HCEC 1CT (cell line): ENCODE measurements around the gene CARD14.
"Not testable (repeated sequence)": the region's sequence is repeated elsewhere in the genome, so short reads cannot be mapped to it uniquely, and the experiment has no call there.

Source experiments
- DNase-seq: peaks from one replicate; pipeline ENCODE4 v3.0.0-alpha.2; 2017

The CARD14 gene

GRCh38 chr17:80227666-80228065, 57.8 kb downstream of the CARD14 start:
- no peak for DNase-seq

GRCh38 chr17:80228477-80228876, 58.6 kb downstream of the CARD14 start:
- DNase-seq: no peak

- DNase-seq: no peak
Observed at GRCh38 chr17:80229011-80229410, 59.2 kb downstream of the CARD14 start.

GRCh38 chr17:80232438-80232837, 62.6 kb downstream of the CARD14 start:
- no peak for DNase-seq

GRCh38 chr17:80233202-80233601, 63.4 kb downstream of the CARD14 start:
- no peak for DNase-seq

- no peak for DNase-seq
Observed at GRCh38 chr17:80236911-80237310, 67.1 kb downstream of the CARD14 start.

GRCh38 chr17:80237386-80237785, 67.6 kb downstream of the CARD14 start:
- DNase-seq: no peak

- DNase-seq: no peak
Observed at GRCh38 chr17:80242505-80242904, 72.7 kb downstream of the CARD14 start.

GRCh38 chr17:80243526-80244433, 74.0 kb downstream of the CARD14 start:
- DNase-seq: no peak

GRCh38 chr17:80244448-80244847, 74.6 kb downstream of the CARD14 start:
- not testable (repeated sequence) for DNase-seq

GRCh38 chr17:80244871-80245509, 75.2 kb downstream of the CARD14 start:
- no peak for DNase-seq

- no peak for DNase-seq
Observed at GRCh38 chr17:80245566-80246265, 75.9 kb downstream of the CARD14 start.

- no peak for DNase-seq
Observed at GRCh38 chr17:80246266-80246681, 76.4 kb downstream of the CARD14 start.

GRCh38 chr17:80246726-80247125, 76.9 kb downstream of the CARD14 start:
- no peak for DNase-seq

GRCh38 chr17:80247561-80247960, 77.7 kb downstream of the CARD14 start:
- DNase-seq: no peak

GRCh38 chr17:80248001-80248893, 78.4 kb downstream of the CARD14 start:
- DNase-seq: no peak

GRCh38 chr17:80248894-80249710, 79.3 kb downstream of the CARD14 start:
- no peak for DNase-seq

GRCh38 chr17:80251966-80252365, 82.1 kb downstream of the CARD14 start:
- DNase-seq: no peak

GRCh38 chr17:80252871-80253270, 83.0 kb downstream of the CARD14 start:
- no peak for DNase-seq

GRCh38 chr17:80253631-80254395, 84.0 kb downstream of the CARD14 start:
- DNase-seq: no peak
